Hindlimb muscle (tissue), 1 donor: ENCODE results near the gene NAALADL2. TPM values are rescaled to one million over a fixed set of nuclear protein-coding genes. Genes with fewer than 3 reads are reported as not detected.
A peak's percentile ranks its signal among the peaks of the same experiment; 100 is the strongest.
"Not testable (repeated sequence)": the region's sequence is repeated elsewhere in the genome, so short reads cannot be mapped to it uniquely, and the experiment has no call there.

Experiments used
- DNase-seq: peaks from one replicate; pipeline ENCODE4 v3.0.0-alpha.2; 2013
- polyA plus RNA-seq: library from polyadenylated mRNA; unstranded; fragments of 120-200 nt; gene quantifications from one replicate; pipeline ENCODE4 v1.2.1, GENCODE V29; 2013; ENCODE audit not compliant: insufficient read length

Gene NAALADL2
- polyA plus RNA-seq, 1 donor = 5.5 TPM

- peak; percentile 31 for DNase-seq
Measured at GRCh38 chr3:175149675-175150074, 290.5 kb downstream of the NAALADL2 start.

- DNase-seq = no peak
Measured at GRCh38 chr3:175150812-175151401, 291.8 kb downstream of the NAALADL2 start.

- DNase-seq = no peak
Measured at GRCh38 chr3:175153595-175153994, 294.5 kb downstream of the NAALADL2 start.

GRCh38 chr3:175155172-175155571, 296.0 kb downstream of the NAALADL2 start:
- no peak for DNase-seq

GRCh38 chr3:175159202-175159601, 300.1 kb downstream of the NAALADL2 start:
- DNase-seq = no peak

- no peak for DNase-seq
Measured at GRCh38 chr3:175161291-175161690, 302.2 kb downstream of the NAALADL2 start.

GRCh38 chr3:175163686-175164085, 304.6 kb downstream of the NAALADL2 start:
- DNase-seq = peak; percentile 10

- DNase-seq = not testable (repeated sequence)
Measured at GRCh38 chr3:175173117-175173516, 314.0 kb downstream of the NAALADL2 start.

GRCh38 chr3:175176556-175176955, 317.4 kb downstream of the NAALADL2 start:
- no peak for DNase-seq

GRCh38 chr3:175179055-175179454, 319.9 kb downstream of the NAALADL2 start:
- DNase-seq = no peak

GRCh38 chr3:175184392-175184791, 325.3 kb downstream of the NAALADL2 start:
- DNase-seq = no peak

GRCh38 chr3:175185903-175186302, 326.8 kb downstream of the NAALADL2 start:
- DNase-seq = no peak

- DNase-seq = no peak
Measured at GRCh38 chr3:175186511-175186910, 327.4 kb downstream of the NAALADL2 start.

- DNase-seq = no peak
Measured at GRCh38 chr3:175187586-175187985, 328.5 kb downstream of the NAALADL2 start.

- no peak for DNase-seq
Measured at GRCh38 chr3:175192536-175192935, 333.4 kb downstream of the NAALADL2 start.

GRCh38 chr3:175193815-175194518, 334.8 kb downstream of the NAALADL2 start:
- DNase-seq = no peak

GRCh38 chr3:175198991-175199783, 340.1 kb downstream of the NAALADL2 start:
- DNase-seq = no peak

GRCh38 chr3:175199961-175200360, 340.8 kb downstream of the NAALADL2 start:
- no peak for DNase-seq

- DNase-seq = peak; percentile 70
Measured at GRCh38 chr3:175200391-175201095, 341.4 kb downstream of the NAALADL2 start.

GRCh38 chr3:175207361-175207760, 348.2 kb downstream of the NAALADL2 start:
- no peak for DNase-seq

GRCh38 chr3:175208326-175208725, 349.2 kb downstream of the NAALADL2 start:
- DNase-seq = no peak

- DNase-seq = no peak
Measured at GRCh38 chr3:175211466-175211865, 352.3 kb downstream of the NAALADL2 start.

GRCh38 chr3:175212896-175213295, 353.8 kb downstream of the NAALADL2 start:
- DNase-seq = no peak
